Ectodermal cell (in vitro differentiated cells): ENCODE measurements around the gene UGT1A10.
"Not testable (repeated sequence)": the region's sequence is repeated elsewhere in the genome, so short reads cannot be mapped to it uniquely, and the experiment has no call there.

ENCODE experiments used
- H3K27ac ChIP-seq: 2 replicates; pipeline ENCODE4 v1.7.0; 2013; ENCODE audit warnings: mild to moderate bottlenecking, low read depth, low read length; ENCODE audit not compliant: insufficient read depth, poor library complexity, severe bottlenecking
- H3K27me3 ChIP-seq: 2 replicates; pipeline ENCODE4 v1.7.0; 2013; ENCODE audit warnings: mild to moderate bottlenecking, low read length; ENCODE audit not compliant: insufficient read depth, control insufficient read depth, poor library complexity, severe bottlenecking
- H3K36me3 ChIP-seq: one replicate; pipeline ENCODE4 v1.7.0; 2013; ENCODE audit warnings: low read length; ENCODE audit not compliant: control insufficient read depth, insufficient read depth
- H3K4me1 ChIP-seq: one replicate; pipeline ENCODE4 v1.7.0; 2013; ENCODE audit warnings: low read length; ENCODE audit not compliant: control insufficient read depth, insufficient read depth
- H3K4me3 ChIP-seq: 2 replicates; pipeline ENCODE4 v1.7.0; 2013; ENCODE audit warnings: low read depth, low read length, control low read depth; ENCODE audit not compliant: insufficient read depth
- H3K9me3 ChIP-seq: 2 replicates; pipeline ENCODE4 v1.7.0; 2013; ENCODE audit warnings: mild to moderate bottlenecking, low read length, moderate library complexity; ENCODE audit not compliant: control insufficient read depth
- WGBS, 2 experiments: methylation state at CpG; one replicate each; pipeline ENCODE4 v1.1.7; 2013; ENCODE audit warnings: missing lambda C conversion rate in 2 of 2; 5-methylcytosine and 5-hydroxymethylcytosine counted together

Gene UGT1A10

GRCh38 chr2:233611284-233611683, 25.0 kb upstream of the UGT1A10 start:
- H3K27me3 ChIP-seq: no peaks in the 10 kb centered on the region
- no peaks in the 10 kb centered on the region for H3K9me3 ChIP-seq
- no peaks in the 10 kb centered on the region for H3K4me1 ChIP-seq
- WGBS, 2 experiments: 88 to 91% methylated on average over 4 of the region's 4 CpGs
- no peaks in the 10 kb centered on the region for H3K36me3 ChIP-seq
- H3K4me3 ChIP-seq: no peak overlapping the region
- no peak overlapping the region for H3K27ac ChIP-seq

- H3K27me3 ChIP-seq, H3K9me3 ChIP-seq, H3K36me3 ChIP-seq, H3K27ac ChIP-seq, H3K4me1 ChIP-seq, H3K4me3 ChIP-seq: not testable (repeated sequence)
- WGBS, 2 experiments: 91 to 96% methylated on average over 4 to 5 of the region's 5 CpGs
Observed at GRCh38 chr2:233617476-233617875, 18.8 kb upstream of the UGT1A10 start, which contains the start of gene UGT1A8. Gene UGT1A8 (plus strand): TSS chr2:233617633. CDS start chr2:233617708, 75 bp downstream.

- 86 to 91% methylated on average over 3 of the region's 4 CpGs for WGBS, 2 experiments
- no peaks in the 10 kb centered on the region for H3K4me1 ChIP-seq
- no peak overlapping the region for H3K27ac ChIP-seq
- H3K36me3 ChIP-seq: no peaks in the 10 kb centered on the region
- H3K4me3 ChIP-seq: no peak overlapping the region
- H3K27me3 ChIP-seq: no peaks in the 10 kb centered on the region
- H3K9me3 ChIP-seq: no peaks in the 10 kb centered on the region
Observed at GRCh38 chr2:233620204-233620603, 16.0 kb upstream of the UGT1A10 start.

- H3K27me3 ChIP-seq, H3K4me3 ChIP-seq, H3K4me1 ChIP-seq, H3K36me3 ChIP-seq, H3K27ac ChIP-seq, H3K9me3 ChIP-seq: not testable (repeated sequence)
- 95 to 97% methylated on average over 4 of the region's 5 CpGs for WGBS, 2 experiments
Observed at GRCh38 chr2:233621863-233622262, 14.4 kb upstream of the UGT1A10 start.

GRCh38 chr2:233627331-233628025, 8.8 kb upstream of the UGT1A10 start:
- H3K27ac ChIP-seq: no peak overlapping the region
- H3K4me1 ChIP-seq: no peaks in the 10 kb centered on the region
- H3K27me3 ChIP-seq: no peaks in the 10 kb centered on the region
- WGBS, 2 experiments: 74 to 78% methylated on average over 5 of the region's 5 CpGs
- no peaks in the 10 kb centered on the region for H3K36me3 ChIP-seq
- no peak overlapping the region for H3K4me3 ChIP-seq
- no peaks in the 10 kb centered on the region for H3K9me3 ChIP-seq

- Histone ChIP-seq H3K27me3 (no peaks in the 10 kb centered on the region), H3K4me3 (no peak overlapping the region), H3K36me3 (no peaks in the 10 kb centered on the region), H3K4me1 (no peaks in the 10 kb centered on the region), H3K27ac (no peak overlapping the region), H3K9me3 (no peaks in the 10 kb centered on the region)
- 88 to 94% methylated on average over 4 to 5 of the region's 5 CpGs for WGBS, 2 experiments
Observed at GRCh38 chr2:233638836-233639235, 2.6 kb downstream of the UGT1A10 start.

- no peaks in the 10 kb centered on the region for H3K9me3 ChIP-seq
- H3K27ac ChIP-seq: no peak overlapping the region
- H3K36me3 ChIP-seq: no peaks in the 10 kb centered on the region
- H3K4me1 ChIP-seq: no peaks in the 10 kb centered on the region
- no peak overlapping the region for H3K4me3 ChIP-seq
- no peaks in the 10 kb centered on the region for H3K27me3 ChIP-seq
Observed at GRCh38 chr2:233639860-233640259, 3.6 kb downstream of the UGT1A10 start.

- no peaks in the 10 kb centered on the region for H3K27me3 ChIP-seq
- no peaks in the 10 kb centered on the region for H3K9me3 ChIP-seq
- no peak overlapping the region for H3K27ac ChIP-seq
- H3K4me3 ChIP-seq: no peak overlapping the region
- H3K4me1 ChIP-seq: no peaks in the 10 kb centered on the region
- no peaks in the 10 kb centered on the region for H3K36me3 ChIP-seq
- 91 to 95% methylated on average over 1 of the region's 1 CpG for WGBS, 2 experiments
Observed at GRCh38 chr2:233643128-233643527, 6.9 kb downstream of the UGT1A10 start.

- 90 to 94% methylated on average over 3 of the region's 3 CpGs for WGBS, 2 experiments
- H3K4me1 ChIP-seq, H3K4me3 ChIP-seq, H3K27ac ChIP-seq, H3K27me3 ChIP-seq, H3K9me3 ChIP-seq, H3K36me3 ChIP-seq: not testable (repeated sequence)
Observed at GRCh38 chr2:233646033-233646432, 9.8 kb downstream of the UGT1A10 start.

- Histone ChIP-seq H3K9me3 (no peaks in the 10 kb centered on the region), H3K27ac (no peak overlapping the region), H3K4me1 (no peaks in the 10 kb centered on the region), H3K36me3 (no peaks in the 10 kb centered on the region), H3K27me3 (no peaks in the 10 kb centered on the region), H3K4me3 (no peak overlapping the region)
- 92 to 96% methylated on average over 2 to 3 of the region's 4 CpGs for WGBS, 2 experiments
Observed at GRCh38 chr2:233650981-233651380, 14.7 kb downstream of the UGT1A10 start.

- no peaks in the 10 kb centered on the region for H3K9me3 ChIP-seq
- no peaks in the 10 kb centered on the region for H3K36me3 ChIP-seq
- no peaks in the 10 kb centered on the region for H3K4me1 ChIP-seq
- H3K27me3 ChIP-seq: no peaks in the 10 kb centered on the region
- H3K4me3 ChIP-seq: no peak overlapping the region
- 93 to 98% methylated on average over 2 of the region's 2 CpGs for WGBS, 2 experiments
- no peak overlapping the region for H3K27ac ChIP-seq
Observed at GRCh38 chr2:233651430-233651829, 15.2 kb downstream of the UGT1A10 start.
